Activated T-cell treated with anti-CD3 and anti-CD28 coated beads, Interleukin-2, amount 50 U/mL, for 24 hours (primary cell): ENCODE measurements around the gene TOR1AIP2.

Experiments
- DNase-seq: peaks from one replicate; pipeline ENCODE4 v3.0.0-alpha.2; 2020
- H3K27ac Mint-ChIP-seq: 2 replicates; pipeline ENCODE4 v1.8.0; 2020; ENCODE audit warnings: mild to moderate bottlenecking, mixed read lengths
- H3K27me3 Mint-ChIP-seq: 2 replicates; pipeline ENCODE4 v1.8.0; 2020; ENCODE audit warnings: mixed read lengths
- H3K36me3 Mint-ChIP-seq: 2 replicates; pipeline ENCODE4 v1.8.0; 2020; ENCODE audit warnings: low read depth, mixed read lengths
- H3K4me1 Mint-ChIP-seq: 2 replicates; pipeline ENCODE4 v1.8.0; 2020; ENCODE audit warnings: low read depth, mixed read lengths
- H3K4me3 Mint-ChIP-seq: 2 replicates; pipeline ENCODE4 v1.8.0; 2020; ENCODE audit warnings: mild to moderate bottlenecking, moderate library complexity, mixed read lengths
- H3K9me3 Mint-ChIP-seq: 2 replicates; pipeline ENCODE4 v1.8.0; 2020; ENCODE audit warnings: mixed read lengths

TOR1AIP2 gene

GRCh38 chr1:179883040-179883744, 5.6 kb upstream of the TOR1AIP2 start:
- H3K36me3 Mint-ChIP-seq: peaks cover 63% of the 10 kb centered on the region
- peak; percentile 38 for DNase-seq

DNA sequence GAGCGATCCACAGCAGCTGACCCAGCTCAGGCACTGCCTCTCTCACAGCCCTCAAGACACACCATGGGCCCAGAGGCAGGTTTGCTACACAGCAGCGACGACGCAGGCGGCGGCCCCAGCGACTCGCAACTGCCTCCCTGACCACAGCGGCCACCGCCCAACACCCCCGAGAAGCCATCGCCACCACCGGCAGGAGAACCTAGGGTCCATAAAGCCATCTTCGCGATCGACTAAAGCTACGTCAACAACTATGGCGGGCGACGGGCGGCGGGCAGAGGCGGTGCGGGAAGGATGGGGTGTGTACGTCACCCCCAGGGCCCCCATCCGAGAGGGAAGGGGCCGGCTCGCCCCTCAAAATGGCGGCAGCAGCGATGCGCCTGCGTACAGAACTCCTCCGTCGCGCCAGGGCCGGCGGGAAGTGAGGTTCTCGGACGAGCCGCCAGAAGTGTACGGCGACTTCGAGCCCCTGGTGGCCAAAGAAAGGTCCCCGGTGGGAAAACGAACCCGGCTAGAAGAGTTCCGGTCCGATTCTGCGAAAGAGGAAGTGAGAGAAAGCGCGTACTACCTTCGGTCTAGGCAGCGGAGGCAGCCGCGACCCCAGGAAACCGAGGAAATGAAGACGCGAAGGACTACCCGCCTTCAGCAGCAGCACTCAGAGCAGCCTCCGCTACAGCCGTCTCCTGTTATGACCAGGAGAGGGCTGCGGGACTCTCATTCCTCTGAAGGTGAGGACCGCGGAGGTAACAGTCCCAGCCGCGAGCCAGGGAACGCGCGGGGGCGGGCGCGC, 4.8 kb upstream of the TOR1AIP2 start, which contains the start of gene TOR1AIP1:
Gene TOR1AIP1, plus strand, starts transcription at position 33 of the 787 bp plus-strand sequence. Its CDS starts 218 bp downstream, at position 251.
- H3K4me1 Mint-ChIP-seq: peaks cover 65% of the 10 kb centered on the region
- H3K36me3 Mint-ChIP-seq: peaks cover 59% of the 10 kb centered on the region
- peak within 1 kb of the TSS; percentile 100 for H3K27ac Mint-ChIP-seq
- peak within 1 kb of the TSS; percentile 94 for H3K4me3 Mint-ChIP-seq
- no peaks in the 10 kb centered on the region for H3K27me3 Mint-ChIP-seq
- DNase-seq: peak; percentile 97
- no peaks in the 10 kb centered on the region for H3K9me3 Mint-ChIP-seq

More at GRCh38 chr1:179883040-179883744, 5.6 kb upstream of the TOR1AIP2 start:
- Mint-ChIP-seq H3K4me1 (peaks cover 65% of the 10 kb centered on the region), H3K4me3 (peak overlapping the region; percentile 94), H3K27ac (peak overlapping the region; percentile 100), H3K27me3 (no peaks in the 10 kb centered on the region), H3K9me3 (no peaks in the 10 kb centered on the region)

- no peak for DNase-seq
- H3K27ac Mint-ChIP-seq: peak overlapping the region; percentile 100
- peak overlapping the region; percentile 94 for H3K4me3 Mint-ChIP-seq
- H3K27me3 Mint-ChIP-seq: no peaks in the 10 kb centered on the region
- H3K36me3 Mint-ChIP-seq: peaks cover 53% of the 10 kb centered on the region
- no peaks in the 10 kb centered on the region for H3K9me3 Mint-ChIP-seq
- H3K4me1 Mint-ChIP-seq: peaks cover 59% of the 10 kb centered on the region
Observed at GRCh38 chr1:179881642-179882252, 4.1 kb upstream of the TOR1AIP2 start.

DNA sequence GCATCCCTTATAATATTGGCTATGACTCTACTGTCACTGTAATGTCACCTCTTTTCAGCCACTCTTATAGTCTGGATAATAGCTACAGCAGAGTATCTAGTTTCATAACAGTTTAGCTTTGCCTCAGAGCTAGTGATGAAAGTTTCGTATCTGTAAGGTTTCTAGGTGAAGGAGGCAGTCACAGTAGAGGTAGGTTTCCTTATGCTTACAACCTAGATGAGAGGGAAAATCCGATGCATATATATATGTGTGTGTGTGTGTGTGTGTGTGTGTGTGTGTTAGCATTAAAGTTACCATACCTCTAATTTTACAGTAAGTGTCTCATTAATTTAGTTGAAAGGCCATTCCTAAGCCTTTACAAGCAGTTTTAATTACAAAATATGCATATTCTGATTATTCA, 2.2 kb upstream of the TOR1AIP2 start:
- Mint-ChIP-seq H3K27me3 (no peaks in the 10 kb centered on the region), H3K36me3 (peaks cover 53% of the 10 kb centered on the region), H3K4me1 (peaks cover 61% of the 10 kb centered on the region), H3K9me3 (no peaks in the 10 kb centered on the region), H3K4me3 (no peak overlapping the region), H3K27ac (no peak overlapping the region)
- no peak for DNase-seq

- Mint-ChIP-seq H3K27me3 (no peaks in the 10 kb centered on the region), H3K27ac (peak overlapping the region; percentile 84), H3K36me3 (peaks cover 55% of the 10 kb centered on the region), H3K4me3 (peak overlapping the region; percentile 95), H3K4me1 (peaks cover 70% of the 10 kb centered on the region), H3K9me3 (no peaks in the 10 kb centered on the region)
- DNase-seq: no peak
Observed at GRCh38 chr1:179876300-179876715, 1.3 kb downstream of the TOR1AIP2 start.

GRCh38 chr1:179875596-179876299, 1.9 kb downstream of the TOR1AIP2 start:
- H3K4me1 Mint-ChIP-seq: peaks cover 68% of the 10 kb centered on the region
- H3K27ac Mint-ChIP-seq: no peak overlapping the region
- H3K27me3 Mint-ChIP-seq: no peaks in the 10 kb centered on the region
- H3K4me3 Mint-ChIP-seq: peak overlapping the region; percentile 95
- peaks cover 60% of the 10 kb centered on the region for H3K36me3 Mint-ChIP-seq
- H3K9me3 Mint-ChIP-seq: no peaks in the 10 kb centered on the region
- DNase-seq: no peak

DNA sequence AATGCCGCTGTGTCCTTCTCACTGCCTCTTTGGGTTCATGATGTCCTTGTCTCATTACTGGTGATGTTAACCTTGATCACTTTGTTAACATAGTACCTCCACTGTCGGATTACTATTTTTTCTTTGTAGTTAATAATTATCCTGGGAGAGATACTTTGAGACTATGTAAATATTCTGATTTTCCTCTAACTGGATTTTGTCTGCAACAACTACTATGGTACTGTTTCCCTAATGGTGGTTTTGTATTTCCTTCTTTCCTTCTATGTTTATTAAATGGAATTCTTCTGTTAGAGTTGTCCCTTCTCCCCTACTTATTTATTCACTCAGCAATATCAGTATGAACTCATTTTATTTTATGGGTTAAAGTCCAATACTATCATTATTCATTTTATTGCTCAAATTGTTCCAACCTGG, 4.2 kb downstream of the TOR1AIP2 start:
- Mint-ChIP-seq H3K36me3 (peaks cover 80% of the 10 kb centered on the region), H3K27me3 (no peaks in the 10 kb centered on the region), H3K4me3 (no peak overlapping the region), H3K9me3 (no peaks in the 10 kb centered on the region), H3K27ac (no peak overlapping the region), H3K4me1 (peaks cover 53% of the 10 kb centered on the region)
- DNase-seq: no peak

- no peaks in the 10 kb centered on the region for H3K9me3 Mint-ChIP-seq
- peaks cover 86% of the 10 kb centered on the region for H3K36me3 Mint-ChIP-seq
- H3K27ac Mint-ChIP-seq: no peak overlapping the region
- H3K4me3 Mint-ChIP-seq: no peak overlapping the region
- peaks cover 49% of the 10 kb centered on the region for H3K4me1 Mint-ChIP-seq
- no peaks in the 10 kb centered on the region for H3K27me3 Mint-ChIP-seq
- no peak for DNase-seq
Observed at GRCh38 chr1:179872558-179872957, 5.0 kb downstream of the TOR1AIP2 start.

- H3K27ac Mint-ChIP-seq: peak overlapping the region; percentile 26
- no peak overlapping the region for H3K4me3 Mint-ChIP-seq
- no peaks in the 10 kb centered on the region for H3K9me3 Mint-ChIP-seq
- no peaks in the 10 kb centered on the region for H3K27me3 Mint-ChIP-seq
- DNase-seq: no peak
- H3K4me1 Mint-ChIP-seq: peaks cover 49% of the 10 kb centered on the region
- peaks cover 90% of the 10 kb centered on the region for H3K36me3 Mint-ChIP-seq
Observed at GRCh38 chr1:179871940-179872339, 5.7 kb downstream of the TOR1AIP2 start.

DNA sequence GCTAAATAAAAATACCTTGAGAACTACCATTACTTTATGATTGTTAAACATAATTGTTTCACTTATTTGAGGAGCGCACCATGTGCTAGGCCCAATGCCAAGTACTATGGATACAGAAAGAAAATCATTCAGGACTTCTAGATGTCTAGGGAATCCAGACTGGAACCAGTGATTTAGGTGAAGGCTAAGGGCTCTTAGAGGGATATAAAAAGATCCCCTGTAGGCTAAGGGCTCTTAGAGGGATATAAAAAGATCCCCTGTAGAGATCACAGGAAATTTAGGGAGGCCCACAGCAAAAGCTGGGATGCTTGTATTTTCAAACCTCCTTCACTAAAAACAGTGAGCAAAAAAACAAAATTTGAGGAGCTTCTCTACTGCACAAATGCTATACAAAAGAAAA, 6.7 kb downstream of the TOR1AIP2 start:
- Mint-ChIP-seq H3K9me3 (no peaks in the 10 kb centered on the region), H3K36me3 (peaks cover 92% of the 10 kb centered on the region), H3K4me3 (no peak overlapping the region)

DNA sequence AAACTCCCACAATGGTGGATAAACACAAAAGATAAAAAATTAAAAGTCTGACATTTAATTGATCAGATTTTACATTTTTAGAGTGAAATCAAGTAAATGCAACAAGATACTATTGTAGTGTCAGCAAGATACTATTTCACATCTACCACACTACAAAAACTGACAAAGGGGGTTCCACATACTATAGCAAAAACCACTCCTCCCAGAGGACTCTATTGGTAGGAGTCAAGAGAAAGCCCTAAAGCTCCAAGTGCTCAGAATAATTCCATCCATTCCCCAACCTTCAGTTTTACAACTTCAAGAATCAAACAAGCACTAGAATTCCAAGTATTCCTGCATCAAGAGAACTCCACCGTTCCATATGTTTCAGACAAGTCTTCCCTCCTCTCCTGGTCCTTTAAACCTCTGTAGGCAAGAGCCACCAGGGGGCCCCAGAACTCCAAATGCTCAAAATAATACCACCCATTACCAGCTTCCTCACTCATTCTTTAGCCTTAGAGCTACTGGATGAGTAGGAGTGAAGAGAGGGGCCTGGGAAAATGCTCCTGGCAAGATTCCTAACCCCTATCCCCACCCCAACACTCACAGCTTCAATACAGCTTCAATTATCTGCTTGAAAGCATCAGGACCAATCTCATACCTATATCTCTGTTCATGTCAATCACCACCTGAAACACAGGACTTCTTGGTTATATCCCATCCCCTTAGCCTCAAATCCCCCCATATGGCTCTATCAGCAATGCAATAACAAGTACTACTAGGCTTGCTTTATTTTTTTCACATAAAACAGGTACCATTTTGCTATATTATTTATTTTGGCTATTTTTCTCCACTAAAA, 9.9 kb downstream of the TOR1AIP2 start:
- H3K4me1 Mint-ChIP-seq: peaks cover 17% of the 10 kb centered on the region
- H3K36me3 Mint-ChIP-seq: peaks cover 88% of the 10 kb centered on the region
- no peaks in the 10 kb centered on the region for H3K27me3 Mint-ChIP-seq
- no peak overlapping the region for H3K27ac Mint-ChIP-seq
- H3K9me3 Mint-ChIP-seq: no peaks in the 10 kb centered on the region
- H3K4me3 Mint-ChIP-seq: no peak overlapping the region
- peak; percentile 58 for DNase-seq

More for the DNA sequence above, 6.7 kb downstream of the TOR1AIP2 start:
- Mint-ChIP-seq H3K27ac (no peak overlapping the region), H3K4me1 (peaks cover 41% of the 10 kb centered on the region), H3K27me3 (no peaks in the 10 kb centered on the region)
- no peak for DNase-seq

- H3K4me1 Mint-ChIP-seq: peaks cover 8% of the 10 kb centered on the region
- no peaks in the 10 kb centered on the region for H3K27me3 Mint-ChIP-seq
- H3K27ac Mint-ChIP-seq: no peak overlapping the region
- no peaks in the 10 kb centered on the region for H3K9me3 Mint-ChIP-seq
- no peak for DNase-seq
- H3K36me3 Mint-ChIP-seq: peaks cover 90% of the 10 kb centered on the region
- no peak overlapping the region for H3K4me3 Mint-ChIP-seq
Observed at GRCh38 chr1:179866616-179867015, 11.0 kb downstream of the TOR1AIP2 start.

DNA sequence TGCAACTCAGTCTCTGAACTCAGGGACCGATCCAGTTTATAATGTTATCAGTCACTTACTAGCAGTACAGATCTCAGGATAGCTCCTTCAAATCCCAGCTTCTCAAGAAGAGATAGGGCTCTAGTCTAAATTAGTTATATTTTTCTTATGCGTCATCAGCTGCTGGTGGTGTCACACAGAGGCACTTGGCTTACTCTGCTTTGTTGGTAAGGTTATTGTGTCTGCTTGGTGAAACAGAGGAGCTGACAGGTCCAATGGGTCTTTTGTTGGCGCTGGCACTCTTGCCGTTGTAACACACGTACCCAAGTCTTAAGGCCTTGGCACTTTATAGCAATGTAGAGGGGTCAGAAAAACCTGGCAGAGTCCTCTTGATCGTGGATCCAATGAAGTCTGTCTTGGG, 12.2 kb downstream of the TOR1AIP2 start:
- Mint-ChIP-seq H3K9me3 (no peaks in the 10 kb centered on the region), H3K36me3 (peaks cover 87% of the 10 kb centered on the region), H3K4me3 (no peak overlapping the region), H3K27ac (no peak overlapping the region), H3K27me3 (no peaks in the 10 kb centered on the region), H3K4me1 (peaks cover 5% of the 10 kb centered on the region)
- DNase-seq: no peak
